GM23338 (cell line): ENCODE results near the gene PRPF39. TPM values are rescaled to one million over a fixed set of nuclear protein-coding genes. Genes with fewer than 3 reads are reported as not detected.

Source experiments
- ATAC-seq: fragments of 200-7000 bp; cut with Tn5 transposase; 3 replicates; pipeline ENCODE4 v1.9.1; 2020
- DNase-seq: peaks from one replicate; pipeline ENCODE4 v3.0.0-alpha.2; 2015; ENCODE audit warnings: low spot score
- H2AFZ ChIP-seq: fragments of 200-600 bp; sonication (generic); 2 replicates; pipeline ENCODE4 v1.8.0; 2016; ENCODE audit warnings: antibody characterized with exemption, mild to moderate bottlenecking, moderate library complexity
- H3F3A ChIP-seq: fragments of 200-600 bp; sonication (generic); replicated peaks from 2 replicates; pipeline ENCODE4 v1.8.0; 2017; ENCODE audit warnings: antibody characterized with exemption, mixed run types, low read depth
- H3K27ac ChIP-seq: fragments of 200-600 bp; sonication (generic); 2 replicates; pipeline ENCODE4 v1.6.1; 2016; ENCODE audit warnings: low read depth
- H3K27me3 ChIP-seq: fragments of 200-600 bp; sonication (generic); 2 replicates; pipeline ENCODE4 v1.8.0; 2016; ENCODE audit warnings: mild to moderate bottlenecking, mixed run types, moderate library complexity; ENCODE audit not compliant: insufficient read depth
- H3K36me3 ChIP-seq: fragments of 200-600 bp; sonication (generic); 2 replicates; pipeline ENCODE4 v1.8.0; 2016; ENCODE audit warnings: mild to moderate bottlenecking; ENCODE audit not compliant: insufficient read depth
- H3K4me1 ChIP-seq: fragments of 200-600 bp; sonication (generic); 2 replicates; pipeline ENCODE4 v1.8.0; 2016; ENCODE audit warnings: mild to moderate bottlenecking, moderate library complexity; ENCODE audit not compliant: insufficient read depth
- H3K4me2 ChIP-seq: fragments of 200-600 bp; sonication (generic); 2 replicates; pipeline ENCODE4 v1.7.1; 2017; ENCODE audit warnings: mixed run types
- H3K4me3 ChIP-seq: fragments of 200-600 bp; sonication (generic); 2 replicates; pipeline ENCODE4 v1.6.1; 2016; ENCODE audit warnings: mixed run types
- H3K79me2 ChIP-seq: fragments of 200-600 bp; sonication (generic); replicated peaks from 2 replicates; pipeline ENCODE4 v1.8.0; 2017; ENCODE audit warnings: mild to moderate bottlenecking; ENCODE audit not compliant: insufficient read depth
- H3K9me2 ChIP-seq: fragments of 200-600 bp; sonication (generic); 2 replicates; pipeline ENCODE4 v1.8.0; 2017; ENCODE audit not compliant: insufficient read depth
- H4K20me1 ChIP-seq: fragments of 200-600 bp; sonication (generic); replicated peaks from 2 replicates; pipeline ENCODE4 v1.8.0; 2017; ENCODE audit warnings: mild to moderate bottlenecking; ENCODE audit not compliant: insufficient read depth
- H3K27ac Mint-ChIP-seq: 2 replicates; pipeline ENCODE4 v1.8.0; 2020; ENCODE audit warnings: inconsistent platforms, mild to moderate bottlenecking, moderate library complexity, mixed read lengths
- H3K27me3 Mint-ChIP-seq: 3 replicates; pipeline ENCODE4 v1.8.0; 2022; ENCODE audit warnings: low read depth, mild to moderate bottlenecking, moderate library complexity, mixed read lengths, inconsistent platforms; ENCODE audit not compliant: insufficient read depth, poor library complexity
- H3K36me3 Mint-ChIP-seq: 3 replicates; pipeline ENCODE4 v1.8.0; 2021; ENCODE audit warnings: low read depth, mild to moderate bottlenecking, inconsistent platforms, moderate library complexity, mixed read lengths
- H3K4me1 Mint-ChIP-seq: 3 replicates; pipeline ENCODE4 v1.8.0; 2020; ENCODE audit warnings: mild to moderate bottlenecking, inconsistent platforms, mixed read lengths
- H3K4me3 Mint-ChIP-seq: 3 replicates; pipeline ENCODE4 v1.8.0; 2021; ENCODE audit warnings: moderate library complexity, mild to moderate bottlenecking, inconsistent platforms, mixed read lengths
- H3K9me3 Mint-ChIP-seq: 3 replicates; pipeline ENCODE4 v1.8.0; 2020; ENCODE audit warnings: moderate library complexity, mild to moderate bottlenecking, inconsistent platforms, mixed read lengths
- CREB1 ChIP-seq: fragments of 250-450 bp; sonication (Bioruptor Pico); IDR thresholded peaks from 2 replicates; pipeline ENCODE4 v1.5.0; 2020; ENCODE audit warnings: low read depth, mild to moderate bottlenecking, moderate library complexity
- CTCF ChIP-seq, 2 experiments: fragments of 200-600 bp in 1 of 2; sonication (generic) in 1 of 2; conservative IDR thresholded peaks; 2 replicates each; pipeline versions ENCODE4 v1.5.1 to v1.6.1; 2016 to 2017; ENCODE audit warnings: antibody characterized with exemption in 2 of 2, low read depth in 2 of 2, mild to moderate bottlenecking in 2 of 2, moderate library complexity in 1 of 2
- EZH2phosphoT487 ChIP-seq: fragments of 200-600 bp; sonication (generic); IDR thresholded peaks from one replicate; pipeline ENCODE4 v1.8.1; 2018; ENCODE audit warnings: antibody characterized with exemption; ENCODE audit not compliant: unreplicated experiment
- JUNB ChIP-seq: IDR thresholded peaks from one replicate; pipeline ENCODE4 v1.6.1; 2016; ENCODE audit warnings: antibody characterized with exemption; ENCODE audit not compliant: unreplicated experiment
- NANOG ChIP-seq: IDR thresholded peaks from 2 replicates; pipeline ENCODE4 v1.6.1; 2016; ENCODE audit warnings: antibody characterized with exemption, borderline replicate concordance
- REST ChIP-seq: IDR thresholded peaks from one replicate; pipeline ENCODE4 v1.6.1; 2018; ENCODE audit warnings: antibody characterized with exemption; ENCODE audit not compliant: unreplicated experiment
- STAT1 ChIP-seq: IDR thresholded peaks from one replicate; pipeline ENCODE4 v1.6.1; 2016; ENCODE audit warnings: antibody characterized with exemption; ENCODE audit not compliant: unreplicated experiment
- ZNF114 ChIP-seq: fragments of 250-450 bp; sonication (Bioruptor Pico); IDR thresholded peaks from 2 replicates; pipeline ENCODE4 v1.5.0; 2020; ENCODE audit warnings: mild to moderate bottlenecking, moderate library complexity
- ZNF331 ChIP-seq: fragments of 250-450 bp; sonication (Bioruptor Pico); IDR thresholded peaks from 2 replicates; pipeline ENCODE4 v1.5.0; 2020; ENCODE audit warnings: low read depth, mild to moderate bottlenecking, moderate library complexity
- ZNF462 ChIP-seq: fragments of 250-450 bp; sonication (Bioruptor Pico); IDR thresholded peaks from 2 replicates; pipeline ENCODE4 v1.5.0; 2020; ENCODE audit warnings: mild to moderate bottlenecking, moderate library complexity
- polyA plus RNA-seq: library from polyadenylated mRNA; unstranded; fragments of >200 nt; fragmentation: Nextera tagmentation; extraction: Ambion mirVana; gene quantifications from 2 replicates; pipeline ENCODE4 v1.2.1, GENCODE V29; 2016
- total RNA-seq: library from RNA; depleted of rRNA; stranded (reverse); fragments of >200 nt; shearing (Covaris generic); gene quantifications from 2 replicates; pipeline ENCODE4 v1.2.3, GENCODE V29; 2014

The PRPF39 gene
- total and polyA plus RNA-seq, 2 experiments from 2014 or later, result 30.7 to 56.9 TPM

GRCh38 chr14:45103806-45104205 lies 19.9 kb downstream of the PRPF39 start:
- Histone ChIP-seq H3F3A (no peaks in the 10 kb centered on the region), H3K27ac (no peak overlapping the region), H3K27me3 (no peaks in the 10 kb centered on the region), H3K4me3 (no peak overlapping the region), H3K36me3 (peaks cover 22% of the 10 kb centered on the region; the same call in 1 of the 2 replicates), H3K4me2 (no peak overlapping the region), H4K20me1 (peaks cover 3% of the 10 kb centered on the region; the same call in 1 of the 2 replicates), H3K4me1 (no peaks in the 10 kb centered on the region), H2AFZ (no peak overlapping the region), H3K9me2 (no peaks in the 10 kb centered on the region), H3K79me2 (peaks cover 7% of the 10 kb centered on the region)
- no peak for TF ChIP-seq ZNF331 (CRISPR knock-in tag)
- no peak for TF ChIP-seq REST
- TF ChIP-seq CREB1 (CRISPR knock-in tag), result no peak
- TF ChIP-seq EZH2phosphoT487, result no peak
- no peak for TF ChIP-seq CTCF (conservative IDR thresholded peaks at IDR 0.05; ENCODE audit: low read depth in 2 of 2)
- TF ChIP-seq NANOG, result no peak
- no peak for TF ChIP-seq JUNB
- no peak for TF ChIP-seq ZNF462 (CRISPR knock-in tag)
- TF ChIP-seq ZNF114 (CRISPR knock-in tag), result no peak
- TF ChIP-seq STAT1, result no peak
- Mint-ChIP-seq H3K4me3 (no peak overlapping the region), H3K9me3 (no peaks in the 10 kb centered on the region), H3K36me3 (peaks cover 64% of the 10 kb centered on the region), H3K27me3 (peaks cover 3% of the 10 kb centered on the region), H3K4me1 (no peaks in the 10 kb centered on the region), H3K27ac (no peak overlapping the region; the same call in 1 of the 2 replicates)
- DNase-seq (no peak), ATAC-seq (no peak)
